ENCODE data around the gene DLL3. TPM values are rescaled to one million over a fixed set of nuclear protein-coding genes. Genes with fewer than 3 reads are reported as not detected.

DLL3 gene
- total and polyA plus RNA-seq, 10 of the 15 experiments (the other 5 are each of a cell fraction or from before 2014, with no cell fraction given), result 0.18 to 2.0 (median 0.95) TPM

DNA sequence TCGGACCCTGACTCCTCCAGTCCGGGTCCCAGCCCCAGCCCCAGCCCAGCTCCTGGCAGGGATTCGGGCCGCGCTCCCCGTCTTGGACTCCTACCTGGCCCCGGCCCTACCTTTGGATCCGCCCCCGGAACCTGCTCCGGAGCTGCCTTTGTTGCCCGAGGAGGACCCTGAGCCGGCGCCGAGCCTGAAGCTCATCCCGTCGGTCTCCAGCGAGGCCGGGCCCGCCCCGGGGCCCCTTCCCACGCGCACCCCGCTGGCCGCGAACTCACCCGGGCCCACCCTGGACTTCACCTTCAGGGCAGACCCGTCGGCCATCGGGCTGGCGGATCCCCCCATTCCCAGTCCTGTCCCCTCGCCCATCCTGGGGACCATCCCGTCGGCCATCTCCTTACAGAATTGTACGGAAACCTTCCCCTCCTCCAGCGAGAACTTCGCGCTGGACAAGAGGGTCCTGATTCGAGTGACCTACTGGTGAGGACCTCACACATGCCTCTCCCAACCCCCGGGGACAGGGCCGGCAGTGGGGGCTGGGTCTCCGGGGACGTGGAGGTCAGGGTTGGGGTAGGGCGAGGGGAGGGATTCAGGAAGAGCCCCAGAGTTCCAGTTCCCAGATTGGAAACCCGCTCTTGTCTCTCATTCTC is 16.9 kb downstream of the DLL3 start:
- intact Hi-C loops (cut with micrococcal nuclease; ENCODE audit: unreplicated experiment), result no loop called here
- no TSS peak for BruUV-seq (replicated peaks)

DNA sequence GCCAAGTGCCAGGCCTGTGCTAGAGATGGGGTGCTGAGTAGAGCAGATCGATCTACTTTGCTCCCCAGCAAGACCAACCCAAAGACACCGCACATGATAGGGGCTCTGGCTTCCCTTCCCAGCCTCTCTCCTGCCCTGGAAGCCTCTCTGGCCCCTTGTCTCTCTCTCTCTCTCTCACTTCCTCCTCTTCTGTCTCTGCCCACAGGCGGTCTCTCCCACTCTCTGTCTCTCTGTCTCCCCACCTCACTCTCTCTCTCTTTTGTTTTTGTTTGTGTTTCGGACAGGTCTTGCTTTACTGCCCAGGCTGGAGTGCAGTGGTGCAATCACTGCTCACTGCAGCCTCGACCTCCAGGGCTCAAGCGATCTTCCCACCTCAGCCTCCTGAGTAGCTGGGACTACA is 17.5 kb downstream of the DLL3 start:
- in situ Hi-C loops (cut with MboI) (no loop called here), intact Hi-C loops (cut with micrococcal nuclease; ENCODE audit: unreplicated experiment) (no loop called here)
- H3K4me1 ChIP-seq (ENCODE audit: control insufficient read depth, insufficient read depth, low read length), result peaks cover 11% of the 10 kb centered on the region
- ChIA-PET RAD21 (ENCODE audit: unreplicated experiment) (no interaction called here), CTCF (no interaction called here), SMC1A (ENCODE audit: uncharacterized antibody, unreplicated experiment) (no interaction called here), POLR2A (interaction anchor here (0.5 kb wide), 1 partner anchor 886 kb away, joined by 5 read pairs; no protein-coding TSS in a partner anchor)
- no peaks in the 10 kb centered on the region for H3K36me3 ChIP-seq (ENCODE audit: control insufficient read depth in 2 of 2, insufficient read depth in 2 of 2, low read length in 1 of 2)
- ATAC-seq (peak; percentile 66), DNase-seq (ENCODE audit: low read depth, low spot score) (no peak), FAIRE-seq (no peak)
- no peaks in the 10 kb centered on the region for H3K9me3 ChIP-seq (replicated peaks; ENCODE audit: control insufficient read depth, insufficient read depth, low read length)
- H3K4me2 ChIP-seq (ENCODE audit: control insufficient read depth, insufficient read depth), result peak overlapping the region; percentile 69
- H3K9ac ChIP-seq (ENCODE audit: control insufficient read depth, insufficient read depth, low read length), result no peak overlapping the region
- no TSS peak for BruUV-seq (replicated peaks)
- H3K27me3 ChIP-seq (replicated peaks in 1 of 2; ENCODE audit: control insufficient read depth in 2 of 2, insufficient read depth in 2 of 2, low read length in 1 of 2), result peaks cover 9 to 22% of the 10 kb centered on the region in 2 experiments
- H3K4me3 ChIP-seq, result peak overlapping the region; percentile 36; the same call in 1 of the 2 replicates
- H4K20me1 ChIP-seq (ENCODE audit: control insufficient read depth, insufficient read depth), result no peaks in the 10 kb centered on the region
- H3K27ac ChIP-seq (ENCODE audit: control insufficient read depth, insufficient read depth), result no peak overlapping the region
- H3K79me2 ChIP-seq (ENCODE audit: control insufficient read depth, insufficient read depth, low read length), result no peaks in the 10 kb centered on the region
- 20% methylated on average over 5 of the region's 6 CpGs for WGBS (ENCODE audit: insufficient coverage, insufficient replicate concordance, low lambda C conversion rate, missing lambda C conversion rate)
- H2AFZ ChIP-seq (ENCODE audit: control insufficient read depth, low read depth, low read length), result no peak overlapping the region; the same call in 1 of the 2 replicates
- TF ChIP-seq MXI1 (IDR thresholded peaks at IDR 0.05; ENCODE audit: low read depth, low read length) (no peak), RUNX3 (IDR thresholded peaks at IDR 0.05; ENCODE audit: low read length) (peak; percentile 20; the same call in 1 of the 2 replicates), SPI1 (IDR thresholded peaks at IDR 0.05; ENCODE audit: borderline replicate concordance, insufficient read depth, low read depth, low read length) (peak; percentile 64; the same call in 1 of the 2 replicates), GATAD2B (conservative IDR thresholded peaks at IDR 0.05; ENCODE audit: low read depth) (no peak)
- TF ChIP-seq, protein P1, sequence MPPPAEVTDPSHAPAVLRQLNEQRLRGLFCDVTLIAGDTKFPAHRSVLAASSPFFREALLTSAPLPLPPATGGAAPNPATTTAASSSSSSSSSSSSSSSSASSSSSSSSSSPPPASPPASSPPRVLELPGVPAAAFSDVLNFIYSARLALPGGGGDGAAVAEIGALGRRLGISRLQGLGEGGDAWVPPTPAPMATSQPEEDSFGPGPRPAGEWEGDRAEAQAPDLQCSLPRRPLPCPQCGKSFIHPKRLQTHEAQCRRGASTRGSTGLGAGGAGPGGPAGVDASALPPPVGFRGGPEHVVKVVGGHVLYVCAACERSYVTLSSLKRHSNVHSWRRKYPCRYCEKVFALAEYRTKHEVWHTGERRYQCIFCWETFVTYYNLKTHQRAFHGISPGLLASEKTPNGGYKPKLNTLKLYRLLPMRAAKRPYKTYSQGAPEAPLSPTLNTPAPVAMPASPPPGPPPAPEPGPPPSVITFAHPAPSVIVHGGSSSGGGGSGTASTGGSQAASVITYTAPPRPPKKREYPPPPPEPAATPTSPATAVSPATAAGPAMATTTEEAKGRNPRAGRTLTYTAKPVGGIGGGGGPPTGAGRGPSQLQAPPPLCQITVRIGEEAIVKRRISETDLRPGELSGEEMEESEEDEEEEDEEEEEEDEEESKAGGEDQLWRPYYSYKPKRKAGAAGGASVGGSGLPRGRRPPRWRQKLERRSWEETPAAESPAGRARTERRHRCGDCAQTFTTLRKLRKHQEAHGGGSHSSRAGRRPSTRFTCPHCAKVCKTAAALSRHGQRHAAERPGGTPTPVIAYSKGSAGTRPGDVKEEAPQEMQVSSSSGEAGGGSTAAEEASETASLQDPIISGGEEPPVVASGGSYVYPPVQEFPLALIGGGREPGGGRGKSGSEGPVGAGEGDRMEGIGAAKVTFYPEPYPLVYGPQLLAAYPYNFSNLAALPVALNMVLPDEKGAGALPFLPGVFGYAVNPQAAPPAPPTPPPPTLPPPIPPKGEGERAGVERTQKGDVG (CRISPR knock-in tag; IDR thresholded peaks at IDR 0.05), result no peak
- TF ChIP-seq, protein P2, sequence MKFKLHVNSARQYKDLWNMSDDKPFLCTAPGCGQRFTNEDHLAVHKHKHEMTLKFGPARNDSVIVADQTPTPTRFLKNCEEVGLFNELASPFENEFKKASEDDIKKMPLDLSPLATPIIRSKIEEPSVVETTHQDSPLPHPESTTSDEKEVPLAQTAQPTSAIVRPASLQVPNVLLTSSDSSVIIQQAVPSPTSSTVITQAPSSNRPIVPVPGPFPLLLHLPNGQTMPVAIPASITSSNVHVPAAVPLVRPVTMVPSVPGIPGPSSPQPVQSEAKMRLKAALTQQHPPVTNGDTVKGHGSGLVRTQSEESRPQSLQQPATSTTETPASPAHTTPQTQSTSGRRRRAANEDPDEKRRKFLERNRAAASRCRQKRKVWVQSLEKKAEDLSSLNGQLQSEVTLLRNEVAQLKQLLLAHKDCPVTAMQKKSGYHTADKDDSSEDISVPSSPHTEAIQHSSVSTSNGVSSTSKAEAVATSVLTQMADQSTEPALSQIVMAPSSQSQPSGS (IDR thresholded peaks at IDR 0.05; ENCODE audit: low read length), result no peak

More for the DNA sequence above, 16.9 kb downstream of the DLL3 start:
- no peaks in the 10 kb centered on the region for H4K20me1 ChIP-seq (ENCODE audit: control insufficient read depth, insufficient read depth)
- no peaks in the 10 kb centered on the region for H3K9me3 ChIP-seq (replicated peaks; ENCODE audit: control insufficient read depth, insufficient read depth, low read length)
- H3K4me3 ChIP-seq, result peak overlapping the region; percentile 36; the same call in 1 of the 2 replicates
- RAD21 ChIA-PET (ENCODE audit: unreplicated experiment), result no interaction called here
- no peaks in the 10 kb centered on the region for H3K79me2 ChIP-seq (ENCODE audit: control insufficient read depth, insufficient read depth, low read length)
- SMC1A ChIA-PET (ENCODE audit: uncharacterized antibody, unreplicated experiment), result no interaction called here
- POLR2A ChIA-PET, result interaction anchor here (0.5 kb wide), 1 partner anchor 886 kb away, joined by 5 read pairs; no protein-coding TSS in a partner anchor
- peaks cover 9 to 22% of the 10 kb centered on the region in 2 experiments for H3K27me3 ChIP-seq (replicated peaks in 1 of 2; ENCODE audit: control insufficient read depth in 2 of 2, insufficient read depth in 2 of 2, low read length in 1 of 2)
- no peak for FAIRE-seq
- no peak for ATAC-seq
- in situ Hi-C loops (cut with MboI), result no loop called here
- CTCF ChIA-PET, result no interaction called here
- no peak for DNase-seq (ENCODE audit: low read depth, low spot score)
- TF ChIP-seq TAF1 (IDR thresholded peaks at IDR 0.05; ENCODE audit: borderline replicate concordance, low read depth, low read length) (no peak), SUZ12 (IDR thresholded peaks at IDR 0.05; ENCODE audit: unreplicated experiment) (peak; percentile 22), ATF7 (IDR thresholded peaks at IDR 0.05; ENCODE audit: low read depth) (no peak), CBX3 (IDR thresholded peaks at IDR 0.05; ENCODE audit: borderline replicate concordance, low read depth) (no peak), EGR1 (IDR thresholded peaks at IDR 0.05; ENCODE audit: borderline replicate concordance in 1 of 2, low read depth in 2 of 2, low read length in 2 of 2) (no peak)
- TF ChIP-seq, protein P2 (IDR thresholded peaks at IDR 0.05; ENCODE audit: low read length), result no peak
- H3K9ac ChIP-seq (ENCODE audit: control insufficient read depth, insufficient read depth, low read length), result no peak overlapping the region
- H3K27ac ChIP-seq (ENCODE audit: control insufficient read depth, insufficient read depth), result no peak overlapping the region
- H3K36me3 ChIP-seq (ENCODE audit: control insufficient read depth in 2 of 2, insufficient read depth in 2 of 2, low read length in 1 of 2), result no peaks in the 10 kb centered on the region
- WGBS (ENCODE audit: insufficient coverage, insufficient replicate concordance, low lambda C conversion rate, missing lambda C conversion rate), result 26% methylated on average over 42 of the region's 44 CpGs
- peaks cover 11% of the 10 kb centered on the region for H3K4me1 ChIP-seq (ENCODE audit: control insufficient read depth, insufficient read depth, low read length)
- H3K4me2 ChIP-seq (ENCODE audit: control insufficient read depth, insufficient read depth), result peak overlapping the region; percentile 69
- H2AFZ ChIP-seq (ENCODE audit: control insufficient read depth, low read depth, low read length), result no peak overlapping the region
